GM18508 (cell line): ENCODE results near the gene CSPG4.
"Not testable (repeated sequence)": the region's sequence is repeated elsewhere in the genome, so short reads cannot be mapped to it uniquely, and the experiment has no call there.

Experiments
- ATAC-seq: cut with Tn5 transposase; IDR thresholded peaks from one replicate; pipeline ENCODE4 v1.9.1; 2021; ENCODE audit warnings: moderate number of reproducible peaks; ENCODE audit not compliant: insufficient read depth, unreplicated experiment

Gene CSPG4

DNA sequence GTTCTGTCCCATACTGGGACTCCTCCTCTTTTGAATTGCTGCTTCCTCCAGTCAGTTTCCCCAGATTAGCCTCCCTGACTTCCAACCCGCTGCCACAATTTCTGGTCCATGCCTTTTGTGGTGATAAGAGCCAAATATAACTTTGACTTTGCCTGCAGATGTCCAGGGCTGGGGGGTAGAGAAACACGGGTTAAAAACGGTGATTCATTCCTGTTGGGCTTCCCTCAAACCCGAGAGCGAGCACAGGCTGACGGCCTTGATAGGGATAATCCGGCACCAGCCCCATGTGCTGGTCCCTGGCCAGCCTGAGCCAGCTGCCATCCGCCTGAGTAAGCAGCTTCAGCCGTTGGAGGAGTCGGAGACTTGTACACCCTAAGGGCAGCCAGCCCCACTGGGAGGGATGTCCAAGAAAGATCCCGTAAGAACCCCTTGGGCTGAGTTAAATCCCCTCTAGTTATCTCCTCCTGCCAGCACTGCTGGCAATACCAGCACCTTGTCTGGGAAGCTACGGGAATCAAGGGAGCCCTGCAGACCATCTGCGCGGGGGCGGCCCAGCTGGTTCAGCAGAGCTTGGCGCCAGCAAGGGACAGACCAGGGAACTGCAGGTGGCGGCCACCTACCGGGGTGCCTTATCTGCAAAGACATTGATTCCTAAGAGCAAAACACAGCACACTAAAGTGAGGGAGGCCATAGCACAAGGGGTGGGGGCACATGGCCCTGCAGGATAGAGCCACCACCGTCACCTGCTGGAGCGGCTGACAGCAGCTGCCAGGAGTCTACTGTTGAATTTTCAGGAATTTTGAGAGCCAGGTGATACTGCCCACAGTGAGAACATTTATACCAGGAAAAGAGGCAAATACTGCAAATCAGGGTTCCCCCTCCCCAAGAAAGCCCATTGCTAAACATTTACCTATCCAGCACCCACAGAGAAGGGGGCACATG lies 18.1 kb downstream of the CSPG4 start:
- no peak for ATAC-seq

GRCh38 chr15:75693501-75694240 lies 19.0 kb downstream of the CSPG4 start:
- ATAC-seq, result no peak

DNA sequence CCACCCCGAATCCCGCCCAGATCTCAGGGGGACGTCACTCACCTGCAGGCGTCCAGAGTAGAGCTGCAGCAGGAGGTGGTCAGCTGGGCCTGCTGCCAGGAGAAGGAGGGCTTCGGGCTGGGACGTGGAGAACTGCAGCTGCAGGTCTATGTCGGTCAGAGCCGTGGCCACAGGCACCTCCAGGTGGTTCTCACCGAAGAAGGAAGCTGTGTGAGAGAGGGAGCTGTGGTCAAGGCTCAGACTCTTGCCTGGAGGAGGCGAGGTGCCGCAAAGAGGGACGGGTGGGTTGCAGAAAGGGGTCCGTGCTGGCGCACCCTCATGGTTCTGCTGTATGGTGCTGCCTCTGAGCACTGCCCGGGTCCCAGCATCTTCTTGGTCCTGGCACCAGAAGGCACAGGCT lies 19.6 kb downstream of the CSPG4 start:
- ATAC-seq, result not testable (repeated sequence)

GRCh38 chr15:75692311-75692710 lies 20.3 kb downstream of the CSPG4 start:
- not testable (repeated sequence) for ATAC-seq

DNA sequence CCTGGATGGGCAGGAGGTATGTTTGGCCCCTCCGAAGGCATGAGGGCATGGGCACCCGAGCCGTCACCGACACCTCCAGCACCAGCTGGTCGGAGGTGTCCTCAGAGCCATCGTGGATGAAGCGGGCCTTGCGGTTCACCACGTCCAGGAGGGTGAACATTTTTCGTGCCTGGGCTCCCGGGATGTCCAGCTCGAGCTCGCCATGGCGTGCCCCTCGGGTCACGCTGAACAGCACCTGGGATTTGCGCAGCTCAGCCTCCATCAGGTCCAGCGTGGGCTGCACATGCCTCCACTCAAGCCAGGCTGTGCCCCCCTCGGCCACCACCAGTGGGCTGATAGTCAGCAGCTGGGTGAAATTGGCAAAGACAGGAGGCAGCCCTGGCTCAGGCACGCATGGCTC lies 23.2 kb downstream of the CSPG4 start:
- ATAC-seq, result not testable (repeated sequence)

DNA sequence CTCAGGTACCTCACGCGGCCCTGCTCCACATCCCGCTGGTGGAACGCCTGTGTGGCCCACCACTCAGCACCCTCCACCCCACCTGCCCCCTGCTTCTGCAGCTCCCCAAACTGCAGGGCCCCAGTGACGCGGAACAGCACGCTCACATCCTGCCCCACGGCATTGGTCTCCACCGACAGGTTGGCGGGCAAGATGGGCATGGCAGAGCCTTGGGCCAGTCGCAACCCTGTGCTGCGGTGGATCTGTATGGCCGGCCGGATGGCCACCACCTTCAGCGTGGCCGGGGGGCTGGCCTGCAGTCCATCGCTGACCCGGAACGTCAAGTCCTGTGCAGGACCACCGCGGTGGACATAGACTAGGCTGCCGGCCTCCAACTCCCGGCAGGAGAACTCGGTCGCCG lies 23.8 kb downstream of the CSPG4 start:
- no peak for ATAC-seq

GRCh38 chr15:75688278-75688557 lies 24.4 kb downstream of the CSPG4 start:
- ATAC-seq, result no peak

DNA sequence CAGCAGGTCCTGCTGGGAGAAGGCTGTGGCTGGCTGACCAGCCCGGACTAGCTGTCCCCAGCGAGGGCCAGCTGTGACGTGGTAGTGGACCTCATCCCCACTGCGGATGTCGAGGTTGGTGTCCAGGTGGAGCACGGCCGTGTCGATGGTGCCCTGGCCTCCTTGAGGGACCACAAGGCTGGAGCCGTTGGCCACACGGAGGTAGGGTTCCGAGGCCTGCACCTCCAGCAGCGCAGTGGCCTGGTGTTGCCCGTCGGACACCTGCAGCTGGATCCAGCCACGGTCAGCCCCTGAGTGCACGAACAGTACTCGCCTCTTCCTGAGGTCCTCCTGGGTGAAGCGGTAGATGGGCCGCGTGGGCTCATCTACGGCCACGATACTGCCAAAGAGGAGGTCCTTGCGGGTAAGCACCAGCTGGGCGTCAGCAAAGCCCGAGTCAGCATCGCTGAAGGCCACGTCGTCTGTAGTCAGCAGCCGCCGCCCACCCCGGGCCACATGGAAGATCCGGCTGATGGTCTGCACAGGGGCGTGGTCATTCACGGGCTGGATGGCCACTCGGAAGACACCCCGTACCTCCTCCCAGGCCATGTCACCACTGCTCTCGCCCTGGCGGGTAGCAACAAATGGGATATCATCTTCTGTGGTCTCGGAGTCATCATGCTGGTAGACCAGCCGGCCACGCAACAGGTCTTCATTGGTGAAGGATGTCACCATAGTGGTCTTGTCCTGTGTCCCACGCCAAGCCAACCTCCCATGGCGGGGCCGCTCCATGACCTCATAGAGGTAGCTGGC lies 25.0 kb downstream of the CSPG4 start:
- ATAC-seq, result no peak

- not testable (repeated sequence) for ATAC-seq
These were observed 26.4 kb downstream of the CSPG4 start for GRCh38 chr15:75686212-75686642.

DNA sequence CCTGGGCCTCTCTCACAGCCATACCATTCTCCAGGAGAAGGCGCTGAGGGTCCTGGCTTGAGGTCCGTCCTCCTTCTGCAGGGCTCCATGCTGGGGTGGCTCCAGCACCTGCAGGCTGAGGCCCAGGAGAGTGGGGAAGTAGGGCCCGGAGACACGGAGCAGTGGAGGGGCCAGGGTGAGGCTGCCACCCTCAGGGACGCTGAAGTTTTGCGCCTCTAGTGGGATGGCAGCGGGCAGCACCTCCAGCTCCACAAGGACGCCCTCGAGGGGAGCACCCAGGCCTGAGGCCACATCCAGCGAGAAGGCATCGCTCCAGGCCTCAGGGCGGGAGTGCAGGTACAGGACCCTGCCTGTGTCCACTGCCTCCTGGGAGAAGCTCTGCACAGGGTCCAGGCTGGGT lies 27.5 kb downstream of the CSPG4 start:
- ATAC-seq, result no peak

- no peak for ATAC-seq
These were observed 28.0 kb downstream of the CSPG4 start for GRCh38 chr15:75684648-75685047.

DNA sequence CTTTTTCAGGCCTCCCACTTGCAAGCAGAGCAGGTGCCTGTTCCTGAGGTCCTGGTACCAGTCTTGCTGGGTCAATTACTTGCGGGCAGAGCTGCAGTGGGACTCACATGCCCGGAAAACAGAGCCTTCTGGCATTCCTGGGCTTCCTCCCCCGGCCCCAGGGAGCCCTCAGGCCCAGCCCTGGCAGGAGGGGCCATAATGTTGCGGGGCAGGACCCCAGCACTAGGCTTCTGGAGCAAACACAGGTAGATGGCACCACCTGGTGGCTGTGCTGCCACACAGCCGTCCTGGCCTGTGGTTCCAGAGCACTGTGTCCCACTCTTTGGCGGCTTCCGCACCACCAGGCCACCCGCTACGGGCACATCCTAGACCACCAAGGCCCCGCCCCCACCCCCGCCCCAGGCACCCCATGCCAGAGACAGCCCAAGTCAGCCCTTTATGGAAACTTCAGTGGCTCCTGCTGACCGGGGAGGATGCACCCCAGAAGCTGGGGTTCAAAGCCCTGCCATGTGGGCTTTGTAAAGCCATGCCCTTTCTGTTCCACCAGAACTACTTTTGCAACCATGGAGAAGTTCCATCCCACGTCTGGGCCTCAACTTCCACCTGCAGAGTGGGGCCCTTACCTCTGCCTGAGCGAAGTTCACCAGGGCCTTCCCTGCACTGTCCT lies 28.9 kb downstream of the CSPG4 start:
- ATAC-seq, result not testable (repeated sequence)

DNA sequence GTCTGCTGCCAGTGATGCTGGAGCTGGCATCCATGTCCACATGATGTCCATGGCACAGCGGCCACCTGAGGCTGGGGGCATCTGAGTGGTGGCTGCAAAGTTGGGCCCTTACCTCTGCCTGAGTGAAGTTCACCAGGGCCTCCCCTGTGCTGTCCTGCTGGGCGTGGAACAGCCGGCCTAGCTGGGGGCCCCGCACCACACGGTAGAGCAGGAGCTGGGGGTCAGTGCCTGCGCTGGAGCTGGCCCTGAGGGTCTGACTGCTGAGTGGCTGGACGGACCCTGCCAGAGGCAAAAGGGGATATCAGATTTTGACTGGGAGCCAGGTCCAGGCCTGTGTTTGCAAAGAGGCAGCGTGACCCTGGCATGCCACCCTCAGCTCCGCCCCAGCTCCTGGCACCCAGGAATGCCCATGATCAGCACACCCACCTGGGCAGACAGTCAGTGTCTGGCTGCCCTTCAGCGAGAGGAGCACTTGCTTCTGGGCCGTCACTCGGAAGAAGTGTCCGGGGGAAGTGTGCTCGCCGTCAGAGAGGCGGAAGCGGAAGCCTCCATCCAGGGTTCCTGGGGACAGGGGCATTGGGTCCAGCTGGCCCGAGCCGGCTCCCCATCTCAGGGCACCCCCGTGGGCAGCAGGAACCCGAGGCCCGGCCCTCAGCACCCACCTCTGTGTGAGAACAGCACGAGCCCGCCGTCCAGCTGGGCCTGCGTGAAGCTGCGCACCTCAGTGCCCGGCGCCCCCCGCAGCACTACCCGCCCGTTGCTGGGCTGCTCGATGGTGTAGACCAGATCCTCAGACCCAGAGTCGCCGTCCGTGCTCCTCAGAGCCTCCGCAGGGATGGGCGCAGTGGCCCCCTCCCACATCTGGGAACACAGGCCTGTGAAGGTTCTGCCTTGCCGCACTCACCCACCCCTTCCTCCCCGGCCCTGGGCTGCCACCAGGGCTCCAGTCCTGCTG lies 30.2 kb downstream of the CSPG4 start:
- no peak for ATAC-seq

DNA sequence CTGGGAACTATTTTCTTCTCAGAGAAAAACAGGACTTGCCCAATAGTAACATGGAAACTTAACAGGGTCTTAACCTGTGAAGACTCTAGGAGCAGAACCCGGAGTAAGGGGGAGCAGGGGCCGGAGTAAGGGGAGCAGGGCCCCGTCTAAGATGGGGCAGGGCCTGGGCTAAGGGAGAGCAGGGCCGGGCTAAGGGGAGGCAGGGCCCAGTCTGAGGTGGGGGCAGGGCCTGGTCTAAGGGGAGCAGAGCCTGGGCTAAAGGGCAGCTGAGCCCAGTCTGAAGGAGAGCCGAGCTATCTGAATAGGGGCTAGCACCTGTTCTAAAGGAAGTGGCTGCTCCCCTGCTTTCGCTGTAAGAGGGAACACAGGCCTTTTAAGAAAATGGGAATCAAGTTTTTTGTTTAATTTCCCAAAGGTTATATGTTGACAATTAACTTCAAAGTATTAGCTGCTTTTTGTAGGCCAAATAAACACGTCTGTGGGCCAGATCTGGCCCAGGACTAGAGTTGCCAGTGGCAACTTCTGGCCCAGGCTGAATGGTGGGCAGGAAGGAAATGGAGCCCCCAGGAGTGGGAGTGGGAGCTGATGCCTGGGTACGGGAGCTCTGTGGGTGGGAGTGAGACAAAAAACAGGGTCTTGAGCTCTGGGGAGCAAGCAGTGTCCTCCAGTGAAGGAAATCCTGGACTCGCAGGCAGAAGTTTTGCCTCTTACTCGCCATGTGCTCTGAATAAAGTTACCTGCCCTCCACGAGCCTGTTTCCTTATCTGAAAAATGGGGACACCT lies 32.5 kb downstream of the CSPG4 start:
- no peak for ATAC-seq

DNA sequence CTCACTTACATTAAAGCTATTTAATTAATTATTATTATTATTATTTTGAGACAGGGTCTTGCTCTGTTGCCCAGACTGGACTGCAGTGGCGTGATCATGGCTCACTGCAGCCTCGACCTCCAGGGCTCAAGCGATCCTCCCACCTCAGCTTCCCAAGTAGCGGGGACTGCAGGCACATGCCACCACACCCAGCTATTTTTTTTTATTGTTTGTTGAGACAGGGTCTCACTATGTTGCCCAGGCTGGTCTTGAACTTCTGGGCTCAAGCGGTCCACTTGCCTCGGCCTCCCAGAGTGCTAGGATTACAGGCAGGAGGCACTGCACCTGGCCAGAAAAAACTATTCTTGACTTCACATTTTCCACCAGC lies 34.3 kb downstream of the CSPG4 start:
- ATAC-seq, result not testable (repeated sequence)

GRCh38 chr15:75677465-75678323 lies 35.0 kb downstream of the CSPG4 start:
- ATAC-seq, result no peak

- no peak for ATAC-seq
These were observed 35.8 kb downstream of the CSPG4 start for GRCh38 chr15:75676688-75677464.
